MV-4-11 (cell line): ENCODE data around the gene IL34.
A peak's percentile ranks its signal among the peaks of the same experiment; 100 is the strongest.

ENCODE experiments used
- DNase-seq: peaks from one replicate; lab custom pipeline; 2025; lab: John Stamatoyannopoulos, UW

Gene IL34

DNA sequence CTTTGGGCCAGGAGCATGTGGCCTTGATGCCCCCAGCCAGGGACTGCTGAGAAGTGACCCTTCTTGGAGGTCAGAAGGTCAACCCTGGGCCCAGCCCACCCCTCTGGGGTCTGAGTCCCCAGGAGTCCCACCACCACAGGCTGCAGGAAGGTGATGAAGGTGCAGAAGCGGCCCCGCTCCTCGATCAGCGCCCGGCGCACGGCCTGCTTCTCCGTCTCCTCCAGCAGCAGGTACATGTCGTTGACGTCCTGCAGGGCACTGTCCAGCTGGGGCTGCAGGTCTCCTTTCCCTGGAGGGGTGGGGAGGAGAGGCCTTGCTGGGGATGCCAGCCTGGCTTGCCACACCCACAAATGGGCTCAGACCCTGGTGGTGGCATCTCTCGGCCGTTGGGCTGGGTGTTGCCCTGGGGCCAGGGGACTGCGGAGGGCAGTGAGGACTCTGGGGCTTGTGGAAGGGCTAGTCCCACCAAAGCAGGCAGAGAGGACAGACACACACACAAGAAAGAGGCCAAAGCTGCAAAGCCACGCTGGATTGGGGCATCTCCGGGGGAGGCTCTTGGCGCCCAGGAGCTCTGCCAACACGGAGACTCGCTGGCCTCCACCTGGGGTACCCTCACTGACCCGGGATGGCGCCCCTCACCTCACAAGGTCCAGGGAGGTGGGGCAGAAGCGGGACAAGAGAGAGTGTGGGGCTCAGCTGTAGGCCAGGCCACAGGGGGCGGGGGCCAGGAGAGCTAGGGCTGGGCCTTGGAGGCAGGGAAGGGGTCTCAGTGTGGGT is 31.9 kb downstream of the IL34 start:
- DNase-seq, result no peak

DNA sequence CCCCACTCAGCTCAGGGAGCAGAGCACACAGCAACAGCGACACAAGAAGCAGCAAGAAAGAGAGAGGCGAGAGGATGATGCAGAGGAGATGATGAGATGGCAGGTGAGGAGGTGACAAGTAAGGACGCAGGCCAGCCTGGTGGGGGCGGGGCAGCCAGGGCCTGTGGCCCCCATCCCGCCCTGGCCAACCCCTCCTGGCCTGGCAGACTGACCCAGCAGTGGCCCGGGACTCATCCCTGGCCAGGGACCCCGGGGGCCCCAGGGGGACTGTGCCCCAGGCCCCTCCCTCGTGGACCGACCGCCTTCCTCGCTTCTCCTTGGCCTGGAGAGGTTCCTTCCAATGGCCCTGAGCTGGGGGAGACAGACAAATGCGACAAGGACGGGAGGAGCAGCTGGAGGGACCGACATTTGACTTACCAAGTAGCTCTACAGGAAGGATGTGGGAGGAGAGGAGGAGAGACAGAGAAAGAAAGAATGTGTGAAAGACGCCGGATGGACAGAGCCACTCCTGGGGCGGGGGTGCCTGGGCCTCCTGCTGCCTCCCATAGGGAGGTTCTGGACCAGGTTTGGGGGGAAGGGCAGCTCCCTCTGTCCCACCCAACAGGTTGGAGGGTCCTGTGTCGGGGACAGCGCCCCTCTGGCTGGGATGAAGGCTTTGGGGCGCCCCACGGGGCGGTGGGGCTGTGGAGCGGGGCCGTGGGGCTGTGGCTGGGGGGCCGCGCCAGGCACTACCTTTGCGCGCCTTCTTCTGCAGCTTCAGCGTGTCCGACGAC is 32.7 kb downstream of the IL34 start:
- no peak for DNase-seq

GRCh38 chr16:70679671-70680494 is 33.5 kb downstream of the IL34 start:
- no peak for DNase-seq

DNA sequence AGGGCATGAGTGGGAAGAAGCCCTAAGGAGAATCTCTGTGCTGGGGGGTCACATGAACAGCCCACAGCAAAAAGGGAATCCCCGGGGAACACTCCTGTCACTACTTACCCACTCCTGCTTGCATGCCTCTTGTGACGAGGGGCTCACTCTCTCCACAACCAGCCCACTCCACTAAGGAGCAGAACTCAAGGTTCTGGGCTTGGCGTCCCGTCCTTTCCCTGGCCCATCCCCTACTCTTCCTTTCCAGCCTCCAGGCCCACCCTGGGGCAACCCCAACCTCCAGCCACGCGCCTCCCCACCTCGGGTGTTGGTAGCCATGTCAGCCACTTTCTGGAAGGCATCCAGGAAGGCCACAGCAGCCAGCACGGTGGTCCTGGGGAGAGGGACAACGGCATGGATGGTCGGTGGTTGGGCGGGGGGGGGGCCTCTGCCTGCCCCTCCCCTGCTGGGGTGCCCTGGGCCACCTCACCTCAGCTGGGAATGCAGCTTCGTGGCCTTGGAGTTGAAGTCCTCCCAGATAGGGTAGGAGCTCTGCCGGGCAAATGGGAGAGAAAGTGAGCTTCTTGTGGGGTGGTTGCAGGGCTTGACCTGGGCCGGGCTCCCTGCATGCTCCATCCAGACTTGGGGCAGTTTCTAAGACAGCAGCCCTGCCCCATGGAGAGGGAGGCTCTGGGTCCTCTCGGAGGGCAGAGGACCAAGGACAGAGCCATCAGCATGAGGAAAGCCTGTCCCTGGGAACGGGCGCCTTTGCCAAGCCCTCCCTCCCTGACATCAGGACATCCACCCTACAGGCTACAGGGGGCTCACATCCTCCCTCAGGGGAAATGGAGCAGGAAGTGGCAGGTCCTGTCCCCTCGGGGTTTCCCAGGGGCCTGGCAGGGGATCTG is 34.4 kb downstream of the IL34 start:
- no peak for DNase-seq

- no peak for DNase-seq
These were observed 35.3 kb downstream of the IL34 start for GRCh38 chr16:70681382-70682238.

DNA sequence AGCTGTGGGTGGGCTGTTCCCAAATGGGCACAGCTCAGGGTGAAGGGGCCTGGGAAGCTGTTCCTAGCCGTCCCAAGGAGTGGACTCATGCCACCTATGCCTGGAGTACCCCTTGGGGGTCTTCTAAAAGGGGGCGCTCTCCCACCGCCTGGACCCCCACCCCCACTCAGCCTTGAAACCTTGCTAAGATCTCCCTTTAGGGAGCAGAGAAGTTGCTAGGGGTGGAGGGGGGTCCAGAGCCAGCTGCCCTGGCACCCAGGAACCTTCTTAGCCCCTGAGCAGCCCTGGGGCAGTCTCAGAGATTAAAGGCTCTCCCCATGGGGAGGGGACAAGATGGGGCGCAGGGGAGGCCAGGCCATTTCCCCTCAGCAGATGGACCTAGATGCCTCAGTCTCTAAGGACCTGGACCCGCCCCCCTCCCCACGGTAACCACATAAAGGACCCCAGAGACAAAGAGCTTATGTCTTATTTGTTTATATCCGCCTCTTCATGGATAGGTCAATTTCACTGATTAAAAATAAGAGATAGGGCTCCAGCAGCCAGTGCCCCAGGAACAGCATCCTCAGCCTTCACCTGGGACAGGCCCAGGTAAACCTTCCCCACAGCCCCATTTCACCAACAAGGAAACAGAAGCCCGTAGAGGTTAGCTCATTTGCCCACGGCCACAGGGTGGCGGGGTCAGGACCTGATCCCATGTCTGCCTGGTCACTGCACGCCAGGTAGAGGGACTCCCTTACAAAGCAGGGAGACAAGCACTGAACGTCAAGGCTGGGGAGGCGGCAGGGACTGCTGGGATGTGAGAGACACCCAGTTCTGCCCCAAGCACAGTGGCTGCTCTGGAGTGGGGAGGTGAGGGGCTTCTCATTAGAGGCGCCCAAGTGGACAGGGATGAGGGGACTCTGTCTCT is 36.1 kb downstream of the IL34 start:
- DNase-seq, result no peak

- no peak for DNase-seq
These were observed 37.0 kb downstream of the IL34 start for GRCh38 chr16:70683146-70683944.

DNA sequence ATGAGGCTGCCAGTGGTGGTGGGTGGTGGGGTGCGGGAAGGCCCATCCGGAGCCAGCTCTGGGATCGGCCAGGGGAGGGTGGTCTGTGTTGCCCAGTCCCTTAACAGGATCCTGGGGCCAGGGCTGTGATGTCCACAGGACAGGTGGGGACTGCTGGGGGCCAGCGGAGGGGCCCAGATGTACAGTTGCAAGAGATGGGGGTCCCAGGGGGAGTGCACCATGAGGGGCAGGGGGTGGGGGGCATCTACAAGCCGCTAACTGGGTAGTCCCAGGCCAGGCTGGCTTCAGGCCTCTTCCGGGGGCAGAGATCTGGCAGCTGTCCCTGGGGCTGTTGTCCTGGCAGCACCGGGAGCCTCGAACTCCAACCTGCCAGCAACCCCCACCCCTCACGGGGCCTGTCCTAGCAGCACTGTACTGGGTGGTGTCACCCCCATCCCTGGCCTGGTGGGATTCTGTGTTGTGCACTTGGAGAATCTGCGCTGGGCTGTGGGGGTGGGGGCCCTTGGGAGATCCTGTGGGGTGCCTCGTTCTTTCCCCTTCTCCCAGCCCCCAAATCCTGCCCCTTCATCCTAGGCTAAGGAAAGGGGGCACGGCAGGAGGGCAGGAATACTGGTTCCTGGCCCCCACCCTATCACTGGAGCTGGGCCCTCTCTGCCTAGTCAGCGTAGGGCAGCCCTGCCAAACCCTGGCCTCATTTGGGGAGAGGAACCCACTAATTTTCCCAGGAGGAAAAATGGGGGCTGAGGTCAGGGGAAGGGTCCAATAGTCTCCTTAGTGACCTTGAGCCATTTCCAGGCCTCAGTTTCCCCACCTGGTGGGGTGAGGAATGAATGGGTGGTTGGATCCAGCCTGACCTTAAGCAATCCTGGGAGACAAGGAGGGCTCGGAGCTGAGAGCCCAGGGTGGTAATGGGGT is 38.0 kb downstream of the IL34 start:
- no peak for DNase-seq

- no peak for DNase-seq
These were observed 38.9 kb downstream of the IL34 start for GRCh38 chr16:70685061-70685937.

- peak; percentile 28 for DNase-seq
These were observed 39.6 kb downstream of the IL34 start, which contains the start of gene MTSS2 for GRCh38 chr16:70685938-70686375. TSS of gene MTSS2 (minus strand) at chr16:70686053. CDS start at chr16:70685791, 262 bp downstream.

- no peak for DNase-seq
These were observed 40.2 kb downstream of the IL34 start for GRCh38 chr16:70686376-70687101.

DNA sequence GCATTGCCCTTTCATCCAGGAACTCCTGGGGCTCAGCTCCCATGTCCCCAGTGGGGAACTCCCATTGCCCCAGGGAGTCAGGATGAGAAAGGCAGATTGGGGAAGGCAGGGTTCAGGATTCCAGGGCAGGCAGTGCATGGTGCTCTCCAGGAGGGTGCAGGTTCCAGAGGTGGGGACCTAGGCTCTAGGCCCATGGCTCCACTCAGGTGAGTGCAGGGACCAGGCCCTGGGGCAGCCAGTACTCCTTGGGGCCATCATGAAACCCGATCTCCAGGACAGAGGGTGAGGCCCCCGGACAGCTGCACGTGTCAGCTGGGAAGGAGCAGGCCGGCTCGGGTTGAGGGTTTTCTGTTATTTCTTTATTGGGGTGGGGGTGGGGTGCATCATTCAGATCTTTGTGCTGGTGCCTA is 40.7 kb downstream of the IL34 start:
- DNase-seq, result no peak

DNA sequence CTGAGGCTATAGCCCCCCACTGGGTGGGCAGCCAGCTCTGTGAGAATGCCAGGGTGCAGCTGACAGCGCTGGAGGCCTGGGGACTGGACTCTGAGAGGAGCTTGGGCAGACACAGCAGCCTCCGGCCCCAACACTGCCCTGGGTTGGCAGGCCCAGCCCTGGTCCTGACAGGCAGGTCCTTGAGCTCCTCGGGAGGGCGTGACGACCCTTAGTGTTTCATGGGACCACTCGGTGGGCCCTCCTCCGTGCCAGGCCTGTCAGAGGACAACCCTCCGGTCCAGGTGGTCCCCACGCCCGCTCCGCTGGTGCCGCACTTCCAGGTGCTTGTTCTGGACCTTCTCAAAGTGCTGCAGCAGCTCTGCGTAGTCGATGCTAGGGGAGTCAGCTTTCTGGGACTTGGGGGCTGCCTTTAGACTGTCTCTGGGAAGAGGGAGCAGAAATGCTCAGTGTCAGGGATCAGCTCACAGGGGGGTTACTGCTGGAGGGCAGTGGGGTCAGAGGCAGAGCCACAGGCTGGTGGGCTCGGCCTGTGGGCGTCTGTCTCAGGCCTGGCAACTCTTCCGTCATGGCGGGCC is 41.4 kb downstream of the IL34 start:
- DNase-seq, result no peak

- DNase-seq, result no peak
These were observed 41.9 kb downstream of the IL34 start for GRCh38 chr16:70688246-70688742.
